GM18873 (cell line): ENCODE data around the gene RAPGEF6.
"Not testable (repeated sequence)": the region's sequence is repeated elsewhere in the genome, so short reads cannot be mapped to it uniquely, and the experiment has no call there.

Source experiments
- ATAC-seq: cut with Tn5 transposase; IDR thresholded peaks from one replicate; pipeline ENCODE4 v1.9.1; 2021; ENCODE audit warnings: mild to moderate bottlenecking, moderate library complexity, moderate number of reproducible peaks; ENCODE audit not compliant: unreplicated experiment, low FRiP score

RAPGEF6 gene

DNA sequence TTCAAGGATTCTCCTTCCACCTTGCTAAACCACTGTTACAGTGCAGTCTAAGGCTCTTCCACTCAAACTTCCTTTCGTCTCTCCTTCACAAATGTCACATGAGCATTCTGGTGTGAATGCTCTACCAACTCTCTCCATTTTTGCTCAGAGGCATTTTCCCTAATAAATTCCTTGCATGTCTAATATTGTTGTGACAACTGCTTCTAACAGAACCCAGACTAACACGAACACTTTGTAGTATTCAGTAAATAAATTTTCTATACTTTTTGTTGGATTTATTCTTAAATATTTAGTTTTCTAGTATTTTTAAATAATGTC is 24.0 kb downstream of the RAPGEF6 start:
- ATAC-seq = no peak

DNA sequence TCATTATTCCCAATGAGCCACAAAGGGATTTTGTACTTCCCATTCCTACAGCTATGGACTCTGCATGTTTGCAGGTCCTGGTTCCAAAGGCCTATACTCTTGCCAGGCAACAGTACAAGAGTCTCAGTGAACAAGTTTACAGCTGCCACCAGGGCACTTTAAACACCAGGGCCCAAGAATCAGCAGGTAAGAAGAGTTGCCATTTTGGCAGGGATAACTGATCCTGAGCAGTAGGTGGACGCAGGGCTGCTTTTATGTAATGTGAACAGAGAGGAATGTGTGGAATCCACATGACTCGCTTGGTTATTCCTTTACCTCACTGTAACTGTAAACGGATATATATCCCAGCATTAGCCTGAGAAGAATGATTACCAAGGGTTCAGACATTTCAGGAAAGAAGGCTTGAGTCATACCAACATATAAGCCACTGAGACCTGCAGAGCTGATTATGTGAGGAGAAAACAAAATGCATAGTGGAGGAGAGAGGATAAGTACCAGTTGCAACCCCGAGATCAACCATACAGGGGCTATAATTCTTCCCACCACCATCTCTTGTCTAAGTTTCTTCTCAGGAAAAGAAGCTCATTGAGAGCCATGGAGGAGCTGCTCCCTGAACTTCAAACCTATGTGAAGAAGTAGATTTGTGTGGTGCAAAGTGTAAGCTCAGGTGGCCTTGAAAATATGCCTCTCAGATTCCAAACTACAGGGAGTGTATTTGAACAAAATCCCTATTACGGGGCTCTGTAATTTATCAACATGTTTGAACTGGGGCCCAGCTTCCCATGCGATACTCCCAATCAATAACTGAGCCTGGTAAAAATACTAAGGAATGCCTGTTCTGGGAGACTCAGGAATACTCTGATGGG is 24.6 kb downstream of the RAPGEF6 start:
- ATAC-seq = no peak

DNA sequence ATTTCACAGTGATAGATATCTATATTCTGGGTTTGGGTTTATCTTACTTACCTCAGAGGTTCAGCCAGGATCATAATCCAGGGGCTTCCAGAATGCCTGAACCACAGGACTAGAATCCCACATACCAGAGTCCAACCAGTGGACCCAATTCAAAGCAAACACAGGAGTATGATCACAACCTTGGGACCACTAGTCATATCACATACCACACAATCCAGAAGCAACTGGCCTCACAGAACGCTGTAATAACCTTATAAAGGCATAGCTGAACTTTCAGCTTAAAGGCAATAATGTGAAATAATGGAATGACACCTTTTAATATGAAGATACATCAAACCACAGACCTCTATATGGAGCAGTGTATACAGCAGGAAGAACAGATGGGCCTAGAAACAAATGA is 25.3 kb downstream of the RAPGEF6 start:
- no peak for ATAC-seq

DNA sequence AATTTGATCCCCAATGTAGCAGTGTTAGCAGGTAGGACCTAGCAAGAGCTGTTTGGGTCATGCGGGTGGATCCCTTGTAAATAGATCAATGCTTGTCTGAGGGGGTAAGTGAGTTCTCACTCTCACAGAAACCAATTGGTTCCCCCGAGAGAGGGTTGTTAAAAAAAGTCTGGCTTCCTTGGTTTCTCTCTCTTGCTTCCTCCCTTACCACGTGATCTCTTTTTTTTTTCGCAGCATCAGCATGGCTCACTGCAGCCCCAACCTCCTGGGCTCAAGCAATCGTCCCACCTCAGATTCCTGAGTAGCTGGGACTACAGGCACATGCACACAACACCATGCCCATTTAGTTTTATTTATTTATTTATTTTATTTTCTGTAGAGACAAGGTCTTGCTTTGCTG is 26.4 kb downstream of the RAPGEF6 start:
- ATAC-seq = no peak

DNA sequence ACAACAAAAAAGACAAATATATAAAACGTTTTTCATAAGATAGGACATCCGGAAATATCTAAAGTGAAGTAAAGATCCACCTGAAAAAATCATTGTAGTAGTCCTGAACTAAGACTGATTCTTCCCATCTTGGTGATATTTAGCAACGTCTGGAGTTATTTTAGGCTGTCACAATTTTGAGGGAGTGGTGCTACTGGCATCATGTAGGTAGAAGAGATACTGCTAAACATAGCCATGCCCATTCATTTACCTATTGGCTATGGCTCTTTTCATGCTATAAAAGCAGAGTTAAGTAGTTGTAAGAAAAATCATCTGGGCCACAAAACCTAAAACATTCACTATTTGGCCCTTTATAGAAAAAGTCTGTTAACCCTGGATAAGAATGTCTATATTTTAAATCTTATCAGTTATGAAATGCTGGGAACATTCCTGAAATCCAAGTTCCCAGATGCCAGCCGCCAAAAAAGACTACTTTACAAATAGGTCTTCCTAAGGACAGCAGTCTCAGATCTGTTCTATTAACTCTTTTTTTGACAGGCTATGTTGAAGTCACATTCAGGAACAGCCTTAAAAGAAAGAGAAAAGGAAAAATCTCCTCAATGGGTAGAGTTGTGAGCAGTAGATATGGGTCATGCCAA is 27.0 kb downstream of the RAPGEF6 start:
- no peak for ATAC-seq

DNA sequence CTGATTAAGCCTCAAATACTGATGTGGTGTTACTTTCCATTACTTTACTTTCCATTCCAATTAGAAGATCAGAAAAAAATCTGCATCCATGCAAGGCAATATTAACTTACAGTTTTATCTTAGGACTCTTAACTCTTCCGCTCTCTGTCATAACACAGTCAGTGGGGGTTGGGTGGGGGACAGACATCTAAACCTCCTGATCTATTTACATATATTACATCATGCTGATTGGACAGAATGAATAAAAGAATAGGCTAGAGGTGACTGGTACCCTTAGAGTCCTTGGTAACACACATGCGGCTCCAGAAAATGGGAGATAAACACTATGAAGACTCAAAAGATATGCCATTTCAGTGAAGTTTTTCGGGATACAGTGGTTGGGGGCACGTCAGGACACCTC is 27.6 kb downstream of the RAPGEF6 start:
- no peak for ATAC-seq

DNA sequence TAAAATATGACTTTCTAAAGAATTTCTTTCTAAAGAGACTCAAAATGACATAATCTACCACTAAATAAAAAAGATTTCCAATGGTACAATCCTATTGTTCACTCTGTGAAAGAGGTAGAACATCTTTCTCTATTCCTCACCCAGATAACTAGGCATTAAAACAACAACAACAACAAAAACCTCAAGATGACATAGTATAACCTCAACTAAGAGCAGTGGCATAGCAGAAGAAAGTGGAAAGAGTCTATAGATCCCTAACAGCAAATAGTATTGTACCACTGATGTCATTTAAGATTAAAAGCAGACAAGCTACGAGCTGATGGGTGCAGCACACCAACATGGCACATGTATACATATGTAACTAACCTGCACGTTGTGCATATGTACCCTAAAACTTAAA is 29.9 kb downstream of the RAPGEF6 start:
- no peak for ATAC-seq

DNA sequence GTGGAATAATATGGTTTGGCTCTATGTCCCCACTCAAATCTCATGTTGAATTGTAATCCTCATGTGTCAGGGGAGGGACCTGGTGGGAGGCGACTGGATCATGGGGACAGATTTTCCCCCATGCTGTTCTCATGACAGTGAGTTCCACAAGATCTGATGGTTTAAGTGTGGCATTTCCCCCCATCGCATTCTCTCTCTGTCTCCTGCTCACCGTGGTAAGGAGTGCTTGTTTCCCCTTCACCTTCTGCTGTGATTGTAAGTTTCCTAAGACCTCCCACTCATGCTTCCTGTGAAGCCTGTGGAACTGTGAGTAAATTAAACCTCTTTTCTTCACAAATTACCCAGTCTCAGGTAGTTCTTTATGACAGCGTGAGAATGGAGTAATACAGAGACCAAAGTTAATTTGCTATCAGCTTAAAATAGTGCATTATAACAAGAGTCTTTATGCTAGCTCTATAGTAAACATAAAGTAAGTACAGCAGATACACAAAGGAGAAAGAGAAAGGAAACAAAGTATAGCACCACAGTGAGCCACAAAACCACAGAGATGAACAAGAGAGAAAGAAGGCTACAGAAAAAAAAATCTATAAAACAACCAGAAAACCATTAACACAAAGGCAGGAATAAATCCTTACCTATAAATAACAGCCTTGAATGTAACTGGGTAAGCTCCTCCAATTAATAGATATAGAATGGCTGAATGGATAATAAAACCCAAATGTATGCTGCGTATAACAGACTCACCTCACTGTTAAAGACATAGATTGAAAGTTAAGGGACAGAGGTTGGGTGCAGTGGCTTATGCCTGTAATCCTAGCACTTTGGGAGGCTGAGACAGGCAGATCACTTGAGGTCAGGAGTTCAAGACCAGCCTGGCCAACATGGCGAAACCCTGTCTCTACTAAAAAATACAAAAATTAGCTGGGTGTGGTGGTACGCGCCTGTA is 39.7 kb downstream of the RAPGEF6 start:
- ATAC-seq = no peak

DNA sequence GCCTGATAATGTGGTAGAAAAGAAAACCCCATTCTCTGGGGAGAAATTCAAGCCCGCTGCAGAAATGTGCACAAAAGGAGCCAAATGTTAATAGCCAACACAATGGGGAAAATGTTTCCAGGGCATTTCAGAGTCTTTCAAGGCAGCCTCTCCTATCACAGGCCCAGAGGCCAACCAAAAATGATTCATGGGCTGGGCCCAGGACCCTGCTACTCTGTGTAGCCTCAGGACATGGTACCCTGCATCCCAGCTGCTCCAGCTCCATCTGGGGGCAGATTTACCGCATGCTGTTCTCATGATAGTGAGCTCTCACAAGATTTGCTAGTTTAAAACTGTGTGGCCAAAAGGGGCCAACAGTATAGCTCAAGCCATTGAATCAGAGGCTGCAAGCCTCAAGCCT is 41.1 kb downstream of the RAPGEF6 start:
- ATAC-seq = no peak

DNA sequence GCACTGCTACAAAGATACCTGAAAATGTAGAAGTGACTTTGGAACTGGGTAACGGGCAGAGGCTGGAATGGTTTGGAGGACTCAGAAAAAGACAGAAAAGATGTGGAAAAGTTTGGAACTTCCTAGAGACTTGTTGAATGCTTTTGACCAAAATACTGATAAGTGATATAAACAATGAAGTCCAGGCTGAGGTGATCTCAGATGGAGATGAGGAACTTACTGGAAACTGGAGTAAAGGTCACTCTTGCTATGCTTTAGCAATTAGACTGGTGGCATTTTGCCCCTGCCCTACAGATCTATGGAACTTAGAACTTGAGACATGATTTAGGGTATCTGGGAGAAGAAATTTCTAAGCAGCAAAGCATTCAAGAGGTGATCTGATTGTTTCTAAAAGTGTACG is 41.6 kb downstream of the RAPGEF6 start:
- ATAC-seq = not testable (repeated sequence)

DNA sequence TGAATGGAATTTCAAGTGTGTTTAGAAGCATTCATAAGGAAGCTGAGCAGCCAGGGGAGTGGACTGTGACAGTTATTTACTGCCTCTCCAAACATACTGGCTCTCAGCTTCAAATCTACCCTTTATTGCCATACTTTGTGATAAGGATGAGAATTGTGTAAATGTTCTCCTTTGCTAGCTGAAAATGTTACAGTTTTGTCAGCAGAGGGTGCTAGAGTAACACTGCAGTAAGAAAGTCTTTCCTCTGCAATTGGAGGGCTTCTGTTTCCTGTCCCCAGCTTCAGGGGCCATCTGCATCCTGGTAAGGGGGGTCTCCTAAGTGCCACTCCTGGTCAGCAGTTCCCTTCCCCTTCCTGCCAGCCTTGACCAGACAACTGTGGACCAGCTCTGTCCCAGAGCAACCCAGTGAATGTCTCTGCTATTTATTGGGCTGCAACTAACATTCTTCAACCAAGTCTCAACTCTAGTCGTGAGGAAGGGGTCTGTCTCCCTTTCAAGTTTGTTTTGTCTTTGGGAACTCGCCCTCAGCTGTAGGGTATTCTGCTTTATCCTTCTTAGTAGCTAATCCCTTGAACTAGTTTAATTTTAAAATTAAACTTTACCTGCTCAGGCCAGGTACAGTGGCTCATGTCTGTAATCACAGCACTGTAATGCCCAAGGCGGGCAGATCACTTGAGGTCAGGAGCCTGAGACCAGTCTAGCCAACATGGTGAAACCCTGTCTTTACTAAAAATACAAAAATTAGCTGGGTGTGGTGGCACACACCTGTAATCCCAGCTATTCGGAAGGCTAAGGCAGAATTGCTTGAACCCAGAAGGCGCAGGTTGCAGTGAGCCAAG is 45.3 kb downstream of the RAPGEF6 start:
- ATAC-seq = no peak

DNA sequence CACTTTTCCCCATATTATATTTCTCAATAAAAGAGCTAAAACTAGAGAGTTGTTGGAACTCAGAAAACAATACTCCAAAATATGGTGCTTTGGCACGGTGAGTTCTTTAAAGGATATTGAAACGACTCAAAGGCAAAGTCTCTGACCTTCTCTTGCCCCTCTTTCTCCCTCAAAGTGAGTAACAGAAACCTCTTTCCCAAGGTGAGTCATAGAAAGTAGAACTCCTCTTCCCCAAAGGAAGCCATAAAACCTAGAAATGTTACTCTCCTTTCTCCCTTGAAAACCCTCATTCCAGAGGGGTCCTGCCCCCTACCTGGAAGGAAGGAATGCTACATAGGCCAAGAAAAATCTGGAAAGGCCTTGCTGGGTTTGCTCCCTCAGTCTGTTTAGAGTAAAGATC is 47.5 kb downstream of the RAPGEF6 start:
- ATAC-seq = no peak

DNA sequence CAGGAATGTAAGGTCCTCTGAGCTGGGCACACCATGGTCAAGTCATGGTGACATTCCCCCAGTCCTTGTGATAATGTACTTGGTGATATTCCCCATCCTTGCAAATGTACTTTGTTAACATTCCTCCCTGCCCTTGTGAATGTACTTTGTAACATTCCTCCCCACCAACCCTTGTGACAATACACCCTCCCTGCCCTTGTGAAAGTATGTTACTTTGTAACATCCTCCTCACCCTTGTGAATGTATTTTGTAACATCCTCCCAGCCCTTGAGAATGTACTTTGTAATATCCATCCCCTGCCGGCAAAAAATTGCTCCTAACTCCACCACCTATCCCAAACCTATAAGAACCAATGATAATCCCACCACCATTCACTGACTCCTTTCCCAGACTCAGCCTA is 53.3 kb downstream of the RAPGEF6 start:
- no peak for ATAC-seq

DNA sequence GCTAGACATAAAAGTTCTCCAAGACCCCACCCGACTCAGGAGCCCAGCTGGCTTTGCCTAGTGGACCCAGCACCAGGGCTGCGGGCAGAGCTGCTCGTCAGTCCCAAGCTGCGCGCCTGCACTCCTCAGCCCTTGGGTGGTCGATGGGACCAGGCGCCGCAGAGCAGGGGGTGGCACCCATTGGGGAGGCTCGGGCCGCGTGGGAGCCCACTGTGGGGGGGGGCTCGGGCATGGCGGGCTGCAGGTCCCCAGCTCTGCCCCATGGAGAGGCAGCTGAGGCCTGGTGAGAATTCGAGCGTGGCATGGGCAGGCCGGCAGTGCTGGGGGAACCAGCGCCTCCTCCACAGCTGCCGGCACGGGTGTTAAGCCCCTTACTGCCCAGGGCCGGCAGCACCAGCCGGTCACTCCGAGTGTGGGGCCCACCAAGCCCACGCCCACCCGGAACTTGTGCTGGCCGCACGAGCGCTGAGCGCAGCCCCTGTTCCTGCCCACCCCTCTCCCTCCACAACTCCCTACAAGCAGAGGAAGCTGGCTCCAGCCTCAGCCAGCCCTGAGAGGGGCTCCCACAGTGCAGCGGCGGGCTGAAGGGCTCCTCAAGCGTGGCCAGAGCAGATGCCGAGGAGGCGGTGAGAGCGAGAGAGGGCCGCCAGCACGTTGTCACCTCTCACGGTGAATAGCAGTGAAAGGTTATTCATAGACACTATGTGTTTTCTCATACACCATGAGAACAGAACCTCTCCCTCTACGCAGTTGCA is 54.9 kb downstream of the RAPGEF6 start:
- no peak for ATAC-seq

DNA sequence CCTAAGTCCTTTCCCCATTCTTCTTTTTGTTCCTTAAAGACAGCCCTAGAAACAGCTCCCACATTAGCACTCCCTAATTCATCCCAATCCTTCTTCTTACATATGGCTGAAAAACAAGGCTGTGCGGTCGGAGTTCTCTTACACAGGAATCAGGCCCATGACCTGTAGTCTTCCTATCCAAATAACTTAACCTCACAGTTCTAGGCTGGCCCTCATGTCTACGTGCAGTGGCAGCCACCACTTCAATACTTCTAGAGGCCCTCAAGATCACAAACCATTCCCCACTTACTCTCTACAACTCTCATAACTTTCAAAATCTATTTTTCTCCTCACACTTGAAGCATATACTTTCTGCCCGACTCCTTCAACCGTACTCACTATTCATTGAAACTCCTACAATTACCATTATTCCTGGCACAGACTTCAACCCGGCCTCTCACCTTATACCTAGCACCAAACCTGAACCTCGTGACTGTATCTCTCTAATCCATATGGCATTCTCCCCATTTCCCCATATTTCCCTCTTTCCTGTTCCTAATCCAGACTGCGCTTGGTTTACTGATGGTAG is 59.3 kb downstream of the RAPGEF6 start:
- ATAC-seq = no peak

DNA sequence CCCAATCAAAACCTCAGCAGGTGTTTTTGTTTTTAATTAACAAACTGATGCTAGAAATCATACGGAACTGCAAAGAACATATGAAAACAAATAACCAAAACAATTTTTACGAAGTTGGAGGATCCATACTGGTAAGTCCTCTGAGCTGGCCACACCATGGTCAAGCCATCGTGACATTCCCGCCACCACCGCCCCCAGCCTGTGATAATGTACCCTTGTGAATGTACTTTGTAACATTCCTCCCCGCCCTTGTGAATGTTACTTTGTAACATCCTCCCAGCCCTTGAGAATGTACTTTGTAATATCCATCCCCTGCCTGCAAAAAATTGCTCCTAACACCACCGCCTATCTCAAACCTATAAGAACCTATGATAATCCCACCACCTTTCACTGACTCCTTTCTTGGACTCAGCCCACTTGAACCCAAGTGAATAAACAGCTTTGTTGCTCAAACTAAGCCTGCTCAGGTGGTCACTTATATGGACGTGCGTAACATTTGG is 63.3 kb downstream of the RAPGEF6 start:
- no peak for ATAC-seq

DNA sequence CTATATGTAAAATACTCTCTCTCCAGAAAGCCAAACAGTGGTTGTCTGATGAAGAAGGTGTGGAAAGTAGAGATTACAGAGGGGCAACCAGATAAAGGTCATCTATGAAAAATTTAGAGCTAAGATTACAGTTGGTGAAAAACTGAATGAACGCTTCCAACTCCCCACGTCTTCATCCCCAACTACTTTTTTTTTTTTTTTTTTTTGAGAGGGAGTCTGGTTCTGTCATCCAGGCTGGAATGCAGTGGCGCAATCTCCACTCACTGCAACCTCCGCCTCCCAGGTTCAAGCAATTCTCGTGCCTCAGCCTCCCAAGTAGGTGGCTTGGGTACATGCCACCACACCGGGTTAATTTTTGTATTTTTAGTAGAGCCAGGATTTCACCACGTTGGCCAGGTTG is 64.3 kb downstream of the RAPGEF6 start:
- no peak for ATAC-seq

DNA sequence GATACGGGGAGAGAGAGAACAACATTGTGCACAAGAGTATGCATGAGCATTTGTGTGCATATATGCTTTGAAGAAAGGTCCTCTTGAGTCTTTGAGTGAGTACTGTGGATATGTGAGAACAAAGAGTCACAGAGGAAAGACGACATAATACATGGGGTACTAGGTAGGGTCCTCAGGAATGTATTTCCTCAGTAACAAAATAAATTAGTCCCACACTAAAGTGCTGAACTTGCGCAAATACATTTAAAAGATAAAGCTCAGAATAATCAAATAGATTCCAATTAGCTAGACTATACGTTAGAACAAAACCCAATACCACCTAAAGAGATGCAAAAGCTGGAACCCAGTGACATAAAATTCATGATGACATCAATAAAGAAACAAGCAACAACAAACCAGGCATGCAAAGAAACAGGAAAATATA is 70.8 kb downstream of the RAPGEF6 start:
- no peak for ATAC-seq
